Osteoblast (primary cell): ENCODE data around the gene TMC6. TPM values are rescaled to one million over a fixed set of nuclear protein-coding genes. Genes with fewer than 3 reads are reported as not detected.

Source experiments
- DNase-seq: peaks from one replicate; pipeline ENCODE4 v3.0.0; 2011; ENCODE audit warnings: low spot score, mixed read lengths; ENCODE audit not compliant: insufficient read length; ENCODE audit errors: missing footprints
- H2AFZ ChIP-seq: 2 replicates; pipeline ENCODE4 v1.6.0; 2011; ENCODE audit warnings: mild to moderate bottlenecking, low read length
- H3K27ac ChIP-seq: 2 replicates; pipeline ENCODE4 v1.5.1; 2011; ENCODE audit warnings: mild to moderate bottlenecking, low read depth, low read length, moderate library complexity
- H3K27me3 ChIP-seq: 2 replicates; pipeline ENCODE4 v1.6.0; 2012; ENCODE audit warnings: mild to moderate bottlenecking, control low read depth, inconsistent platforms, low read length, moderate library complexity; ENCODE audit not compliant: insufficient read depth
- H3K36me3 ChIP-seq: 2 replicates; pipeline ENCODE4 v1.5.1; 2011; ENCODE audit warnings: mild to moderate bottlenecking, low read length, control low read depth, moderate library complexity; ENCODE audit not compliant: insufficient read depth
- H3K4me1 ChIP-seq: 2 replicates; pipeline ENCODE4 v1.5.1; 2011; ENCODE audit warnings: mild to moderate bottlenecking, low read length, control low read depth, moderate library complexity; ENCODE audit not compliant: insufficient read depth
- H3K4me2 ChIP-seq: 2 replicates; pipeline ENCODE4 v1.6.0; 2011; ENCODE audit warnings: mild to moderate bottlenecking, low read length; ENCODE audit not compliant: insufficient read depth
- H3K4me3 ChIP-seq: fragments of 200-600 bp; sonication (generic); 3 replicates; pipeline ENCODE4 v1.5.1; 2012; ENCODE audit warnings: mild to moderate bottlenecking, low read length, inconsistent platforms; ENCODE audit not compliant: insufficient read depth
- H3K79me2 ChIP-seq: 2 replicates; pipeline ENCODE4 v1.6.0; 2012; ENCODE audit warnings: mild to moderate bottlenecking, low read length, control low read depth, inconsistent platforms; ENCODE audit not compliant: insufficient read depth
- H3K9me3 ChIP-seq: 2 replicates; pipeline ENCODE4 v1.5.1; 2011; ENCODE audit warnings: low read depth, low read length, control low read depth
- H4K20me1 ChIP-seq: 2 replicates; pipeline ENCODE4 v1.6.0; 2012; ENCODE audit warnings: mild to moderate bottlenecking, low read length, control low read depth; ENCODE audit not compliant: insufficient read depth
- total RNA-seq: library from RNA; depleted of rRNA; stranded (reverse); fragments of >200 nt; gene quantifications from 2 replicates; pipeline ENCODE4 v1.2.3, GENCODE V29; 2012
- TF ChIP-seq, protein P1 (sequence below): IDR thresholded peaks from 2 replicates; pipeline ENCODE4 v1.5.1; 2011; ENCODE audit warnings: mild to moderate bottlenecking, low read depth, low read length, moderate library complexity; ENCODE audit errors: extremely low read depth

The TMC6 gene
- total RNA-seq, 1 donor, result under 0.01 TPM

DNA sequence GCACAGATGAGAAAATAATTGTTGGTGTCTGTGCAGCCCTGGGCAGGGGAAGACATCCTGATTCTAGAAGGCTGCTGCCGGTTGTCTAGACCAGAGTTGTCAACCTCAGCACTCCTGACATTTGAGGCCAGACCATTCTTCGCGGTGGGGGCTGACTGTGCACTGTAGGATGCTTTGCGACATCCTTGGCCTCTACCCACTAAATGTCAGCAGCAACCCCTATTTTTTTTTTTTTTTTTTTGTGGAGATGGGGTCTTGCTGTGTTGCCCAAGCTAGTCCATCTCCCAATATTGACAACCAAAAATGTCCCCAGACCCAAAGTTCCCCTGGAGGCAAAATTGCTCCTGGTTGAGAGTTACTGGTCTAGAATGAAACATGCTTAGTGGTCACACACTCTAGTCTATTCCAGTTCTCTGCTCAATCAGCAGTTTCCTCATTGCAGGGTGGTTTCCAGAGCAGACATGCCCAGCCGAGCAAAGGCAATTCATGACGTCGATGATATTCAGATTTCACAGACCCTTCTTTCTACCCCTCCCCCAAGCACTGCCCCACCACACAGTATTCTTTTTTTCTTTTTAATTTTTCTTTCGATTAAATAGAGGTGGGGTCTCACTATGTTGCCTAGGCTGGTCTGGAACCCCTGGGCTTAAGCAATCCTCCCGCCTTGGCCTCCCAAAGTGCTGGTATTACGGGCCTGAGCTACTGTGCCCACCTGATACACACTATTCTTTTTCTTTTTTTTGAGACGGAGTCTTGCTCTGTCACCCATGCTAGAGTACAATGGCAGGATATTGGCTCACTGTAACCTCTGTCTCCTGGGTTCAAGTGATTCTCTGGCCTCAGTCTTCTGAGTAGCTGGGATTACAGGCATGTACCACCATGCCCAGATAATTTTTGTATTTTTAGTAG lies 26.6 kb upstream of the TMC6 start:
- H3K4me1 ChIP-seq, result no peaks in the 10 kb centered on the region
- H3K27me3 ChIP-seq, result no peaks in the 10 kb centered on the region
- no peak overlapping the region for H3K4me3 ChIP-seq
- H4K20me1 ChIP-seq, result no peaks in the 10 kb centered on the region
- no peaks in the 10 kb centered on the region for H3K36me3 ChIP-seq
- no peak overlapping the region for H3K4me2 ChIP-seq
- DNase-seq, result peak; percentile 79
- H2AFZ ChIP-seq, result no peak overlapping the region
- TF ChIP-seq, protein P1, sequence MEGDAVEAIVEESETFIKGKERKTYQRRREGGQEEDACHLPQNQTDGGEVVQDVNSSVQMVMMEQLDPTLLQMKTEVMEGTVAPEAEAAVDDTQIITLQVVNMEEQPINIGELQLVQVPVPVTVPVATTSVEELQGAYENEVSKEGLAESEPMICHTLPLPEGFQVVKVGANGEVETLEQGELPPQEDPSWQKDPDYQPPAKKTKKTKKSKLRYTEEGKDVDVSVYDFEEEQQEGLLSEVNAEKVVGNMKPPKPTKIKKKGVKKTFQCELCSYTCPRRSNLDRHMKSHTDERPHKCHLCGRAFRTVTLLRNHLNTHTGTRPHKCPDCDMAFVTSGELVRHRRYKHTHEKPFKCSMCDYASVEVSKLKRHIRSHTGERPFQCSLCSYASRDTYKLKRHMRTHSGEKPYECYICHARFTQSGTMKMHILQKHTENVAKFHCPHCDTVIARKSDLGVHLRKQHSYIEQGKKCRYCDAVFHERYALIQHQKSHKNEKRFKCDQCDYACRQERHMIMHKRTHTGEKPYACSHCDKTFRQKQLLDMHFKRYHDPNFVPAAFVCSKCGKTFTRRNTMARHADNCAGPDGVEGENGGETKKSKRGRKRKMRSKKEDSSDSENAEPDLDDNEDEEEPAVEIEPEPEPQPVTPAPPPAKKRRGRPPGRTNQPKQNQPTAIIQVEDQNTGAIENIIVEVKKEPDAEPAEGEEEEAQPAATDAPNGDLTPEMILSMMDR, result no peak
- H3K27ac ChIP-seq, result no peak overlapping the region
- H3K79me2 ChIP-seq, result no peaks in the 10 kb centered on the region
- no peaks in the 10 kb centered on the region for H3K9me3 ChIP-seq

DNA sequence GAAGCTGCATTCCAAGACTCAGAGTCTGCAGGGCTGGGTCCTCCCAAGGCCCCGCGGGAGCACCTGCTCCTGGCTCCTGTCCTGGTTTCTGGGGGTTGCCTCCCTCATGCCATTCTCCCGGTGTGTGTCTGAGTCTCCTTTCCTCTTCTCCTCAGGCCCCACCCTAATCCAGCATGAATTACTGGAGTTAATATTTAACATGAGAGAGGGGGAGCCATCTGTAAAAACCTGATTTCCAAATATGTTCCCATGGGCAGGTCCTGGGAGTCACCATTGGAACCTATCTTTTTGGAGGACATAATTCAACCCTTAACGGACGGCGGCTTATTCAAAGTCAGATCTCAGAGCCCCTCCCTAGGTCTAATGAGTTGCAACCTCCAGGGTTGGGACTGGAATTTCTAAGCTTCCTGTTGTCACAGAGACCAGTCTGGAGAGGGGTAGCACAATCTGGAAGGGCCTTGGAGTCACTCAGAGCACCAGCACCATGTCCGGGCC lies 23.0 kb upstream of the TMC6 start:
- Histone ChIP-seq H3K27ac (no peak overlapping the region), H3K79me2 (no peaks in the 10 kb centered on the region), H2AFZ (no peak overlapping the region), H3K4me3 (no peak overlapping the region), H3K9me3 (no peaks in the 10 kb centered on the region), H4K20me1 (no peaks in the 10 kb centered on the region), H3K4me2 (no peak overlapping the region), H3K36me3 (no peaks in the 10 kb centered on the region), H3K4me1 (no peaks in the 10 kb centered on the region), H3K27me3 (peaks cover 5% of the 10 kb centered on the region)
- peak; percentile 57 for DNase-seq
- TF ChIP-seq, protein P1, result no peak

DNA sequence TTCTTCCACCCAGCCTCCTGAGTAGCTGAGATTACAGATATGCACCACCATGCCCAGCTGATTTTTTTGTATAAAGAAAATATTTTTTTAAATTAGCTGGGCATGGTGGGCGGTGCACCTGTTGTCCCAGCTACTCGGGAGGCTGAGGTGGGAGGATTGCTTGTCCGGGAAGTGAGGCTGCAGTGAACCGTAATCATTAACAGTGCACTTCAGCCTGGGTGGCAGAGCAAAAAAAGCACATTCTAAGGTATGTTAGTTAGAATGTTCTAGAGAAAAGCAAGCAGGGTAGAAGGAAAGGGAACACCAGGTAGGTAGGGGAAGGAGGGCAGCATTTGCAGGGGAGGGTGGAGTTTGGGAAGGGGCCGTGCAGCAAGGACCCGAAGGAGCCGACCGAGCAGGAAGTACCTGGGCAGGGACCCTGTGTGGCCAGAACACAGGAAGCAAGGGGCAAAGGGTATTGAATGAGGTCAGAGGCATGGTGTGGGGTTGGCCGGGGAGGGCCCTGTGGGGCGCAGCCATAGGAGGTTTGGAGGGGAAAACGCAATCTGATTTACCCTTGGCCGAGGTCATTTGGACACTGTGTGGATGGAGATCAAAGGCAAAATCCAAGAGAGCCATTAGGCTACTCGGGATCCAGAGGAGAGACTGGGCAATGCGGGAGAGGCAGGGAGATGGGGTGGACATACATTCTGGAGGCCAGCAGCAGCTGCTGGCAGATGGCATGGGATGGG lies 19.9 kb upstream of the TMC6 start:
- Histone ChIP-seq H3K36me3 (no peaks in the 10 kb centered on the region), H2AFZ (no peak overlapping the region), H4K20me1 (no peaks in the 10 kb centered on the region), H3K27ac (no peak overlapping the region), H3K27me3 (peaks cover 5% of the 10 kb centered on the region), H3K4me3 (no peak overlapping the region), H3K4me2 (no peak overlapping the region), H3K9me3 (no peaks in the 10 kb centered on the region), H3K4me1 (no peaks in the 10 kb centered on the region), H3K79me2 (no peaks in the 10 kb centered on the region)
- TF ChIP-seq, protein P1, result no peak
- peak; percentile 46 for DNase-seq
